Pancreas (tissue), 10 donors: ENCODE measurements around the gene DENND1A. TPM values are rescaled to one million over a fixed set of nuclear protein-coding genes. Genes with fewer than 3 reads are reported as not detected.

Source experiments
- ATAC-seq, 4 donors: fragments of 200-7000 bp; cut with Tn5 transposase; one replicate each; pipeline versions ENCODE4 v1.8.0 to v1.9.1; 2020; ENCODE audit warnings: mild to moderate bottlenecking in 4 of 4, moderate library complexity in 4 of 4
- DNase-seq, 6 donors: peaks; one replicate each; pipeline ENCODE4 v3.0.0-alpha.2; 2020
- FAIRE-seq: peaks from 2 replicates; lab custom pipeline; 2012; peaks lifted over from hg19 to GRCh38; lab: Jason Lieb, UNC
- H3K27ac ChIP-seq, 4 donors: fragments of 200-600 bp; sonication (generic); 1 replicate in 3 of 4; 2 replicates in 1 of 4; pipeline versions ENCODE4 v1.5.0 to v1.8.0; 2020
- H3K27me3 ChIP-seq, 4 donors: fragments of 200-600 bp; one replicate each; pipeline ENCODE4 v1.8.0; 2021
- H3K36me3 ChIP-seq, 3 donors: fragments of 200-600 bp; sonication (generic) in 1 of 3; one replicate each; pipeline versions ENCODE4 v1.5.0 to v1.8.0; 2020 to 2021
- H3K4me1 ChIP-seq, 3 donors: fragments of 200-600 bp; one replicate each; pipeline ENCODE4 v1.8.0; 2021
- H3K4me3 ChIP-seq, 4 donors: fragments of 200-600 bp; sonication (generic) in 2 of 4; one replicate each; pipeline versions ENCODE4 v1.5.0 to v1.8.0; 2020 to 2021
- H3K9me3 ChIP-seq, 4 donors: fragments of 200-600 bp; one replicate each; pipeline ENCODE4 v1.8.0; 2021
- WGBS, 2 donors: extraction: QIAGEN DNeasy Blood & Tissue Kit; methylation state at CpG; one replicate each; pipeline ENCODE4 v1.1.7; 2013; 5-methylcytosine and 5-hydroxymethylcytosine counted together
- intact Hi-C, 3 donors: fragments of 100-400 bp; cut with DNase I; formaldehyde crosslinking; loops; one replicate each; pipeline versions ENCODE4 v1.11.1 to v1.14.2; 2022
- polyA plus RNA-seq, 2 donors: library from polyadenylated mRNA; stranded (reverse); fragments of 200-250 nt; gene quantifications; one replicate each; pipeline ENCODE4 v1.2.3, GENCODE V29; 2013
- total RNA-seq, 6 donors: library from RNA; stranded (reverse); fragmentation: NEBNext Ultra II Directional in 4 of 6; extraction: Animal tissue kit (Norgen Biotek cat#: 25700) in 4 of 6; gene quantifications; one replicate each; pipeline versions ENCODE4 v1.2.1 to v1.2.4, GENCODE V29; 2021 to 2023
- TF ChIP-seq, protein P1 (sequence below), 4 donors: fragments of 200-600 bp; sonication (generic) in 3 of 4; IDR thresholded peaks; one replicate each; pipeline versions ENCODE4 v1.5.0 to v1.8.0; 2021; ENCODE audit warnings: antibody characterized with exemption in 4 of 4
- donor health status: healthy with polysubstance abuse.
- donor health status: DM: no; HTN: no; CAD: no; lungs with moderate emphysema.
- donor health status: DM: no; HTN: no; CAD: no.
- donor health status: control.
- donor health status: control.
- donor health status: Bipolar disorder and iron deficiency.
- donor health status: DM: yes; HTN: yes; CAD: no.
- donor health status: DM: no; HTN: no; CAD: no.
- donor health status: DM: no; HTN: no; CAD: no.
- donor health status: DM: yes; HTN: yes; CAD: no.

The DENND1A gene
- total and polyA plus RNA-seq, 8 donors = 4.5 to 8.3 (median 5.6) TPM

DNA sequence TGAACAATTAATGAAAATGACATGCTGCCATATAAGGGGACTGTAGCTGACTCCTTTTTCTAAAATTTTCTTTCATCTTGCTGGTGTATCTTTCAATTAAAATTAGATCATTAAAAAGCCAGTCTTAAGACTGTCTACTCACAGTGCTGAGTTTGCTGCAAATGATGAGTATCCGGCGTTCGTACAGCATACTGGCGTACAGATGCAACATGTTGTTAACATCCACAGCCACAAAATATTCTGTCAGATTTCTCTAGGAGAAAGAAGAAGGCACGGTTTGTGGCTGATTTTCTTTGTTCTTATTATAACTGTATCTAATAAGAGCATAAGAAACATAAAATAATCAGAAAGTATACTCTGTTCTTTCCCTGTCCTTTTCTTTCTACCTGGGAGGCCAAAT is 278.1 kb downstream of the DENND1A start:
- no peak for ATAC-seq
- Histone ChIP-seq H3K27me3 (peaks cover 0 to 4% (median 0%) of the 10 kb centered on the region in 4 donors), H3K27ac (no peak overlapping the region), H3K9me3 (no peaks in the 10 kb centered on the region), H3K4me1 (no peaks in the 10 kb centered on the region), H3K4me3 (no peak overlapping the region), H3K36me3 (no peaks in the 10 kb centered on the region)
- TF ChIP-seq, protein P1, sequence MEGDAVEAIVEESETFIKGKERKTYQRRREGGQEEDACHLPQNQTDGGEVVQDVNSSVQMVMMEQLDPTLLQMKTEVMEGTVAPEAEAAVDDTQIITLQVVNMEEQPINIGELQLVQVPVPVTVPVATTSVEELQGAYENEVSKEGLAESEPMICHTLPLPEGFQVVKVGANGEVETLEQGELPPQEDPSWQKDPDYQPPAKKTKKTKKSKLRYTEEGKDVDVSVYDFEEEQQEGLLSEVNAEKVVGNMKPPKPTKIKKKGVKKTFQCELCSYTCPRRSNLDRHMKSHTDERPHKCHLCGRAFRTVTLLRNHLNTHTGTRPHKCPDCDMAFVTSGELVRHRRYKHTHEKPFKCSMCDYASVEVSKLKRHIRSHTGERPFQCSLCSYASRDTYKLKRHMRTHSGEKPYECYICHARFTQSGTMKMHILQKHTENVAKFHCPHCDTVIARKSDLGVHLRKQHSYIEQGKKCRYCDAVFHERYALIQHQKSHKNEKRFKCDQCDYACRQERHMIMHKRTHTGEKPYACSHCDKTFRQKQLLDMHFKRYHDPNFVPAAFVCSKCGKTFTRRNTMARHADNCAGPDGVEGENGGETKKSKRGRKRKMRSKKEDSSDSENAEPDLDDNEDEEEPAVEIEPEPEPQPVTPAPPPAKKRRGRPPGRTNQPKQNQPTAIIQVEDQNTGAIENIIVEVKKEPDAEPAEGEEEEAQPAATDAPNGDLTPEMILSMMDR (IDR thresholded peaks at IDR 0.05) = no peak
- WGBS, 2 donors = 98 to 99% methylated on average over 5 of the region's 5 CpGs
- intact Hi-C loops = no loop called here
- DNase-seq = no peak
- FAIRE-seq = no peak

DNA sequence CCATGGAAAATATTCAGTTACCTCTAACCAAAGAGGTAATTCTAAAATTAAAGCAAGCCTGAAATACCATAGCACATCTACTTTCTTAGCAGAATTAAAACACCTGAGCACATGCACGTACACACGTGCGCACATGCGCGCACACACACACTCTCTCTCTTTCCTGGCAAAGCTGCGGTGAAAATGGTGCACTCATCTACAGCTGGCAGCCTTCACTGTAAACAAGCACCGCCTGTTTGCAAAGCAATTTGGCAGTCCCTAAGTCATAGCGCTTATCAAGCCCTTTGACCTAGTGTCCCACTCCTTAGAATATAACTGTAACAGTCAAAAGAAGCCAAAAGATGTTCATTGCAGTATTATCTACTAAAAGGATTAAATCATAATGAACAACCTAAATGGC is 278.7 kb downstream of the DENND1A start:
- Histone ChIP-seq H3K36me3 (no peaks in the 10 kb centered on the region), H3K27ac (no peak overlapping the region), H3K9me3 (no peaks in the 10 kb centered on the region), H3K27me3 (peaks cover 0 to 4% (median 0%) of the 10 kb centered on the region in 4 donors), H3K4me1 (no peaks in the 10 kb centered on the region), H3K4me3 (no peak overlapping the region)
- intact Hi-C loops = no loop called here
- ATAC-seq (no peak), DNase-seq (no peak), FAIRE-seq (peak; percentile 29)
- TF ChIP-seq, protein P1 (IDR thresholded peaks at IDR 0.05) = no peak
- WGBS, 2 donors = 96 to 98% methylated on average over 8 of the region's 8 CpGs

DNA sequence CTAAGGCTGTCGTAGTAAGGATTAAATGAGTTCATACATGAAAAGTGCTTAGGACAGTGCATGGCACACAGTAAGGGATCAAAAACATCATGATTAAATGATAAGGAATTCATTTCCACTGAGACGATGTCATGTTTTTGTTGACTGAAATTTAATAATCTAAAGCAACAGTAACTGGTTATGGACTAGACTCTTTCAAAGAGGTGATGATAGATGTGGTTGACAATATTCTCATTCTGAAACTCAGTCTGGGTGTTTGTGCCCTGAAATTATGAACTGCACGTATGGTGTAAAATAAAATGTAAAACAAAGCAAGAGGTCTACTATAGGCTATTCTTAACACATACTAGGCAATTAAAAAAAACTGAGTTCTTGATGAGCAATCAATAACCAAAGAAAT is 280.0 kb downstream of the DENND1A start:
- no peak overlapping the region for H3K4me3 ChIP-seq
- H3K4me1 ChIP-seq = no peaks in the 10 kb centered on the region
- no peaks in the 10 kb centered on the region for H3K36me3 ChIP-seq
- no peaks in the 10 kb centered on the region for H3K9me3 ChIP-seq
- no peak overlapping the region for H3K27ac ChIP-seq
- DNase-seq = no peak
- H3K27me3 ChIP-seq = peaks cover 0 to 4% (median 0%) of the 10 kb centered on the region in 4 donors
- TF ChIP-seq, protein P1 (IDR thresholded peaks at IDR 0.05) = no peak
- ATAC-seq = no peak
- 95% methylated on average over 3 of the region's 3 CpGs for WGBS, 2 donors
- intact Hi-C loops = no loop called here
- no peak for FAIRE-seq

DNA sequence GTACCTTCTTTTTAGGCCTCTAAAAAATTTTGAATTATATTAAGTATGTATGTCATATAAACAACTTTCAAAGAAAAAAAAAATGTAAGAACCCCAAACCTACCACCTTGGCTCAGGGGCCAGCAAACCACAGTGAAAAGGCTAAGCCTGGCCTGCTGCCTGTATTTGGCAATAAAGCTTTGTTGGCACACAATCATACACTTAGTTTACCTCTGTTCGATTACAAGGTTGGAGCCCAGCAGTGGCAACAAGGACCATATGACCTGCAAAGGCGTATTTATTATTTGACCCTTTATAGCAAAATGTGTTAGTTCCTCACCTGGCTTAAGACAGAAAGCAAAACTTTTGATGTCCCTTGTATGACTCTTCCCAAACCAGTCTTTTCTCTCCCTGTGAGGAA is 282.8 kb downstream of the DENND1A start:
- H3K27ac ChIP-seq = no peak overlapping the region
- peaks cover 0 to 4% (median 0%) of the 10 kb centered on the region in 4 donors for H3K27me3 ChIP-seq
- TF ChIP-seq, protein P1 (IDR thresholded peaks at IDR 0.05) = no peak
- intact Hi-C loops = no loop called here
- H3K9me3 ChIP-seq = no peaks in the 10 kb centered on the region
- 89% methylated on average over 2 of the region's 2 CpGs for WGBS, 2 donors
- H3K4me1 ChIP-seq = no peaks in the 10 kb centered on the region
- H3K4me3 ChIP-seq = no peak overlapping the region
- FAIRE-seq = no peak
- no peak for ATAC-seq
- H3K36me3 ChIP-seq = no peaks in the 10 kb centered on the region
- no peak for DNase-seq

DNA sequence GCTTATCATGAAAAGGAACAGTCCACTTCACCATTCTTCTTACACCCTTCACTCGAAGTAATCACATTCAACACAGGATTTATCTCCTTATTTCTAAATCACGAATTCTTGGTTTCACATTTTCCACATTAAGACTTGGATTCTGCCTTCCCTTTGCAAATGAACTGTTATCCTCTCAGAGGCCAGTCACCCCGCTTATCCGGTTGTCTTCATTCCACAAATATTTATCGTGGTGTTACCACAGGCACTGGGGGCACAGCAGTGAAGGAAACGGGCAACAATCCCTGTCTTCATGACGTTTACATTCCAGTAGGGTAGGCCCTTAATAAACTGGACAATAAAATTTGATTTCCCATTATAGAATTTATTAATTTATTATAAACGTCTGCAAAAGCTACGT is 284.2 kb downstream of the DENND1A start:
- no peak for FAIRE-seq
- 94 to 97% methylated on average over 9 of the region's 9 CpGs for WGBS, 2 donors

More for the DNA sequence above, 284.2 kb downstream of the DENND1A start:
- intact Hi-C loops = no loop called here
- H3K36me3 ChIP-seq = no peaks in the 10 kb centered on the region
- no peaks in the 10 kb centered on the region for H3K4me1 ChIP-seq
- H3K27me3 ChIP-seq = peaks cover 0 to 4% (median 0%) of the 10 kb centered on the region in 4 donors
- no peak overlapping the region for H3K4me3 ChIP-seq
- H3K27ac ChIP-seq = no peak overlapping the region
- DNase-seq = no peak
- TF ChIP-seq, protein P1 (IDR thresholded peaks at IDR 0.05) = no peak
- H3K9me3 ChIP-seq = no peaks in the 10 kb centered on the region
- no peak for ATAC-seq
